HG03135 (cell line): Measurements from ENCODE around the gene BTRC.

Source experiments
- ATAC-seq: cut with Tn5 transposase; IDR thresholded peaks from one replicate; pipeline ENCODE4 v1.9.1; 2021; ENCODE audit warnings: mild to moderate bottlenecking, moderate library complexity; ENCODE audit not compliant: unreplicated experiment

Gene BTRC

GRCh38 chr10:101476383-101476782 lies 122.4 kb downstream of the BTRC start:
- ATAC-seq: no peak

- ATAC-seq: no peak
Observed at GRCh38 chr10:101478956-101479355, 125.0 kb downstream of the BTRC start.

GRCh38 chr10:101481256-101481655 lies 127.3 kb downstream of the BTRC start:
- ATAC-seq: no peak

- no peak for ATAC-seq
Observed at GRCh38 chr10:101482568-101482967, 128.6 kb downstream of the BTRC start.

GRCh38 chr10:101484175-101484745 lies 130.3 kb downstream of the BTRC start:
- ATAC-seq: no peak

GRCh38 chr10:101485207-101485606 lies 131.2 kb downstream of the BTRC start:
- ATAC-seq: no peak

GRCh38 chr10:101485681-101486554 lies 132.0 kb downstream of the BTRC start:
- ATAC-seq: no peak

- no peak for ATAC-seq
Observed at GRCh38 chr10:101487399-101487798, 133.4 kb downstream of the BTRC start.

GRCh38 chr10:101489355-101489754 lies 135.4 kb downstream of the BTRC start:
- no peak for ATAC-seq

- no peak for ATAC-seq
Observed at GRCh38 chr10:101490026-101490425, 136.1 kb downstream of the BTRC start.

- no peak for ATAC-seq
Observed at GRCh38 chr10:101492205-101492604, 138.2 kb downstream of the BTRC start.

- ATAC-seq: no peak
Observed at GRCh38 chr10:101492814-101493213, 138.8 kb downstream of the BTRC start.

- no peak for ATAC-seq
Observed at GRCh38 chr10:101493249-101493648, 139.3 kb downstream of the BTRC start.

GRCh38 chr10:101493782-101494281 lies 139.9 kb downstream of the BTRC start:
- ATAC-seq: no peak

GRCh38 chr10:101494650-101495049 lies 140.7 kb downstream of the BTRC start:
- no peak for ATAC-seq

- ATAC-seq: no peak
Observed at GRCh38 chr10:101495324-101495925, 141.5 kb downstream of the BTRC start.

- ATAC-seq: no peak
Observed at GRCh38 chr10:101504438-101504837, 150.5 kb downstream of the BTRC start.

- no peak for ATAC-seq
Observed at GRCh38 chr10:101506829-101507661, 153.1 kb downstream of the BTRC start.

GRCh38 chr10:101507828-101508227 lies 153.9 kb downstream of the BTRC start:
- ATAC-seq: no peak

- ATAC-seq: no peak
Observed at GRCh38 chr10:101511938-101512337, 158.0 kb downstream of the BTRC start.

GRCh38 chr10:101512738-101513137 lies 158.8 kb downstream of the BTRC start:
- ATAC-seq: no peak
